Renal cortex interstitium (tissue), 11 donors: ENCODE measurements around the gene JADE3. TPM values are rescaled to one million over a fixed set of nuclear protein-coding genes. Genes with fewer than 3 reads are reported as not detected.
"Not testable (repeated sequence)": the region's sequence is repeated elsewhere in the genome, so short reads cannot be mapped to it uniquely, and the experiment has no call there.

ENCODE experiments used
- DNase-seq, 11 donors: peaks; one replicate each; pipeline ENCODE4 v3.0.0-alpha.2; 2013; ENCODE audit warnings: low read depth in 9 of 11, low spot score in 4 of 11; ENCODE audit errors: extremely low read depth in 1 of 11
- polyA plus RNA-seq, 3 donors: library from polyadenylated mRNA; unstranded; fragments of 120-200 nt; gene quantifications; one replicate each; pipeline ENCODE4 v1.2.1, GENCODE V29; 2013; ENCODE audit not compliant: insufficient read length in 3 of 3

JADE3 gene
- polyA plus RNA-seq, 3 donors = 23.9 to 28.1 (median 27.6) TPM

GRCh38 chrX:46917622-46918021 is 5.4 kb downstream of the JADE3 start:
- no peak for DNase-seq

DNA sequence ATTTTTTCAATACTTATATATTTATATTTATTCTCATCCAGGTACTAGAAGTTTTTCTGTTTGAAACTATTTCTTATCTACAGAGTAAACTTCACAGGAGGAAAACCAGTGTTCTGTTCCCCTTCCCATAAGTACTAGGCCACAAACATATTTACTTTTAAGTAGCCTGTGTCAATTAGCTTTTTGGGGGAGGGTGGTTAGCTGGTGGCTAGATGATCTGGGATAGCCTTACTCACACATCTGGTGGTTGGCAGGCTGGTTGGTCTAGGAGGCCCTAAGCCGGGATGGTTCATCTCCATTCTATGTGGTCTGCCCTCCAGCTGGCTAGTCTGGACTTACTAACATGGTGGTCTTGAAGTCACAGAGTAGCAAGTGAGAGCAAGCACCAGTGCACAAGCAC is 6.2 kb downstream of the JADE3 start:
- DNase-seq = no peak

DNA sequence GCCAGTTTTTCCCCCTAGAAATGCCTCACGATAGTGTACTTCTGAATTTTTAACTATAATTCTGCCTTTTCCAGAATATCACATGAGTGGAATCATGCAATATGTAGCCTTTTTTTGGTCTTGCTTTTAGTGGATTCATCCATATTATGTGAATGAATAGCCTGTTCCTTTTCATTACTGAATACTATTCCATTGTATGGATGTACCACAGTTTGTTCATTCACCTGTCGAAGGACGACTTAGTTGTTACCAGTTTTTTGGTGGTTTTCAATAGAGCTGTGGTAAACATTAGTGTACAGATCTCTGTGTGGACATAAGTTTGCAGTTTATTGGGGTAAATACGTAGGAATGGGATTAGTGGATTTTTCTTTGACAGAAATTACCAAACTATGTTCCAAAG is 8.0 kb downstream of the JADE3 start:
- DNase-seq = no peak

- no peak for DNase-seq
These were observed 10.4 kb downstream of the JADE3 start for GRCh38 chrX:46922611-46923010.

GRCh38 chrX:46927718-46928117 is 15.5 kb downstream of the JADE3 start:
- no peak for DNase-seq

GRCh38 chrX:46929439-46930261 is 17.4 kb downstream of the JADE3 start:
- no peak for DNase-seq

DNA sequence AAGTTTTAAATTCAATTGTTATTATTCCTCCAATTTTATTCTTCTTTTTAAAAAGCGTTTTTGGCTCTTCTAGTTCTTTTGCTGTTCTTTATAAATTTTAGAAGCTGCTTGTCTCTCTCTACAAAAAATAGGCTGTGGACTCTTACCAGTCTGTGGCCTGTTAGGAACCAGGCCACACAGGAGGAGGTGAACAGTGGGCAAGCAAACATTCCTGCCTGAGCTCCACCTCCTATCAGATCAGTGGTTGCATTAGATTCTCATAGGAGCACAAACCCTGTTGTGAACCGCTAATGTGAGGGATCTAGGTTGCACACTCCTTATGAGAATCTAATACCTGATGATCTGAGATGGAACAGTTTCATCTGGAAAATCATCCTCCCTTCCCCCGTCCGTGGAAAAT is 23.1 kb downstream of the JADE3 start:
- no peak for DNase-seq

DNA sequence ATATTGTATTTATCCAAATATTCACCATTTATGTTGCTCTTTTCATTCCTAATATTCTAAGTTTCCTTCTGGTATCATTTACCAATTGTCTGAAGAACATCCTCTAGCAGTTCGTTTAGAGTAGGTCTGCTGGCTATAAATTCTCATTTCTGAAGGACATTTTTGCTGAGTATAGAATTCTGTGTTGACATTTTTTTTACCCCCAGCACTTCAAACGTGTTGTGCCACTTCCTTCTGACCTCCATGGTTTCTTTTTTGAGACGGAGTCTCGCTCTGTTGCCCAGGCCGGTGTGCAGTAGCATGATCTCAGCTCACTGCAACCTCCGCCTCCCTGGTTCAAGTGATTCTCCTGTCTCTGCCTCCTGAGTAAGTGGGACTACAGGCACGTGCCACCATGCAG is 26.4 kb downstream of the JADE3 start:
- no peak for DNase-seq

DNA sequence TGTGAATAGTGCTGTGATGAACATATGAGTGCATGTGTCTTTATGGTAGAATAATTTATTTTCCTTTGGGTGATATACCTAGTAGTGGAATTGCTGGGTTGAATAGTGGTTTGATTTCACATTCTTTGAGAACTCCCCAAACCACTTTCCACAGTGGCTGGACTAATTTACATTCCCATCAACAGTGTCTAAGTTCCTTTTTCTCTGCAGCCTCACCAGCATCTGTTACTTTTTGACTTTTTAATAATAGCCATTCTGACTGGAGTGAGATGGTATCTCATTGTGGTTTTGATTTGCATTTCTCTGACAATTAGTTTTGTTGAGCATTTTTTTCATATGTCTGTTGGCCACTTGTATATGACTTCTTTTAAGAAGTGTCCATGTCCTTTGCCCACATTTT is 29.1 kb downstream of the JADE3 start:
- no peak for DNase-seq

DNA sequence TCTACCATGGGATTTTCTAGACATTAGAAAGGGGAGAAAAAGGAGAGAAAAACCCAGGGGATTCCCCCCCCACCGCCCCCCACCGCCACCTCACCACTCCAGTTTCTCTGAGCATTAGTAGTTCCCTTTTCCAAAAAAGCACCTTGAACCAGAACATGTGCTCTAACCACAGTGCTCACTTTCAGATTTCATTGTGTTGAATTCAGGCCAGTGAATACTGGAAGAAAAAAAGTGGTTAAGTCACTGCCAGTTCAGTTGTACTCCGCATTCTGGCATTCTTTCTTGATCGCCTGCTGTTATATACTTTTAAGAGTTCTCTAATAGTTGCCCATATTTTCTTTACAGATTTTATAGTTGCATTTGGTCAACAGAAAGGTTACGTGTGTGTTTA is 40.9 kb downstream of the JADE3 start:
- DNase-seq = no peak

DNA sequence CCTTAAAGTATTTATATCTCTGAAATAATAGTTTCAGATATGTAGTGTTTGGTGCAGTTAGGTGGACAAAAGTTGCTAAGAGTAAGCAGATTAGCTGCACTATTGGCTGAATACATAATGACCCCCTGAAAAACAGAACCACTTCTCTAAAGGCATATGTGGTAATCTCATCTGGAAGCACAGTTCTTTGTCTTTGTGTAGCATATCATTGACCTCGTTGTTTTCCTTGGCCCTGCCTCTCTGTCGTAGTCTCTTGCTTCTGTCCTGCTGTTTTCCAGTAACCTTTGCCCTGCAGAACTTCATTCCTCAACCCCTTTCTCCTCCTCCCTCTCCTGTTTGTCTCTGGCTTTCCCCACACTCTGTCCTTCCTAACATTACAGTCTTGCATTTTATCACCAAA is 41.4 kb downstream of the JADE3 start:
- peak in 1 of 11 donors; percentile 24 for DNase-seq

DNA sequence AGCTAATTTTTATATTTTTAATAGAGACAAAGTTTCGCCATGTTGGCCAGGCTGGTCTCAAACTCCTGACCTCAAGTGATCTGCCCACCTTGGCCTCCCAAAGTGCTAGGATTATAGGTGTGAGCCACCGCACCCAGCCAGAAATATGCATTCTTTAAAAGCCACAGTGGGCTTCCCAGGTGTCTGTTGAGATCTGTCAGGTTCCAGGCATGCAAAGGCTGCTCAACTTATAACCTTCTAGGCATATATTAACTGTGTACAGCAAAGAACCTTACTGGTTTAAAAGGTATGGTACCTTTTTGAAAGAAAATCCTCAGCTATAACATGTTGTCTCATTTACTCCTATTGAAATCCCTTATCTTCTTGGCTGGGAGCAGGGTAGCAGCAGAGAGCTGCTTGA is 42.5 kb downstream of the JADE3 start:
- no peak for DNase-seq

GRCh38 chrX:46956589-46956988 is 44.4 kb downstream of the JADE3 start:
- DNase-seq = not testable (repeated sequence)

DNA sequence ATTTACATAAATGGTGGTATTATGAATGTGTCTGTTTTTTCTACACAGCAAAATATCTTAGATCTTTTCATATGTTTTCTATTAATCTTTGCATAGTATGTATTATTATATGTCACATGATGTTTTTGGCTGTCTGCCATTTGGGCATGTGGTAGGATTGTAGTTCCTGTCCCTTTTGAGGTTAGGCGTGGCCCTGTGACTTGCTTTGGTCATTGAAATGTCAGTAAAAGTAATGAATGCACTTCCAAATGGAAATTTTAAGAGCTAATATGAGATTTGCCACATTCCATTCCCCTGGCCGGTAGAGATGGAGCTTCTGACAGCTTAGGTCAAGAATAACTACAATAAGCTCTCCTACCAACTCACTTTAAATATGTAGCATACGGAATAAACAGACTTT is 45.1 kb downstream of the JADE3 start:
- DNase-seq = no peak

GRCh38 chrX:46959101-46959500 is 46.9 kb downstream of the JADE3 start:
- no peak for DNase-seq

DNA sequence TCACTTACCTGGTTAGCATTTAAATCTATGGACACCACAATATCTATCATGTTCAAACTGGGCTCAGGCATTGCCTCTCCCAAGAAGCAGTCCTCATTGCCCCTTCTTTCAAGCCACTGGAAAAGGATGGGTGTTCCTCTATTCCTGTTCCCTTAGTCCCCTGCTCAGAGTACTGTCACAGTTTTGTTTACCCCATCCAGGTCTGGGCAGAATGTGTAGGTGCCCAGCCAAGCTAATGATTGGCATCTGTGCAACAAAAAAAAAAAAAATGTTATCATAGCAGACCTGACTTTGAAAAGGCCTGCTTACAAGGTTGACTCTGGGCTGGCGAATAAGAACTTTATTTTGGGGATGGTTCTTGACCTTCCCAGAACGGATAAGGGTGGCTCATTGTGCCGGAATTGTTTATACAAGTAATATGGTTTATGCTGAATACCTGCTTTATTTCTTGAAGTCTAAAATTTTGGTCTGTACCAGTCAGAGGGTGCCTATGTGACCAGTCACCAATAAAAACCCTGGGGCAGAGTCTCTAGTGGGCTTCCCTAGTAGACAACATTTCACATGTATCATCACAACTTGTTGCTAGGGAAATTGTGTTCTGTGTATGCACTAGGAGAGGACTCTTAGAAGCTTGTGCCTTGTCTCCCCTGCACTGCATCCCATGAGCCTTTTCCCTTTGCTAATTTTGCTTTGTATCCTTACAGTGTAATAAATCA is 47.9 kb downstream of the JADE3 start:
- DNase-seq = no peak

DNA sequence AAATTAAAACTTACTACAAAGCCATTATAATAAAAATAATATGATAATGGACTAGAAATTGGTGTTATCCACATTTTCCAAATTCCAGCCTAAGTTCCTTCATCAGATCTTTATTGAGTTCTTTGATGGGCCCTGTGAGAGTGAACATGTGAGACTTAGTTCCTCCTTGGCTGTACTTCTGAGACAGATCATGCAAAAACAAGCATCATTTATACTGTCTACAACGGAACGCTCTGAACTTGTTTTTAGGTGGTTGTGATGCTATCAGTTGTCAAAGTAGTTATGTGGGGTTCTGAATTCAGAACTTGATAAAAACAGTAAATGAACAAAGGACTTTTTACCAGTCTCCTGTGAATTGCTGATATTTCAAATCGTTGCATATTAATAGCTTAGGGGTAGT is 48.9 kb downstream of the JADE3 start:
- no peak for DNase-seq

DNA sequence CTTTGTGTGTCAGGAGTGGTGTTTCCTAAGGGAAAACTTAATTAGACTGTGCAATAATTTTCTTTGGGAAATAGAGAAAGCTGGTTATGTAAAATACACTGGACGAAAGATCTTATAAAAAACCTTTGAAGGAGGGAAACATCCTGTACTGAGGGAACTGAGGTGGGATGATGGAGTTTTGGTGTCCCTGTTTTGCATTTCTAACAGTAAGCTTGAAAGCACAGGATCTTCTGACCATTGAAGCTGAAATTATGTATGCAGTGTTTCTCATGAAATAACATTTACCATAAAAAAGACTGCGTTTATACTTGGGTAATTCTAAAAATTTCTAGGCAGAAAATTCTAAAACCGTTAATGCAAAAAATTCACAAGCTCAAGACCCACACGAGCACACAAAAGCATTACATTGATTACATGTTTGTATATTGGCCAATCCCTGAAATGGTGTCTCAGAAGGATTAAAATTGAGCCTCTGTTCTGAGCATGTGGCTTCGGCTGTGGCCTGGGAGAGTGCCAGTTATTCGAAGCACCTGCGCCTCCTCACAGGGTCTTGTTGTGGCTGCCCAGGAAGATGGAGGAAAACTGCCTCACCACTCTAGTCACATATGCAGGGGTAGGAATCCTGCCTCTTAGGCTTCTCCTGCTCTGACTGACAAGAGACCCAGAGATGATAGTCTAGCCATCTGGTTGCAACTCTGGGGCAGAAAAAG is 49.5 kb downstream of the JADE3 start:
- no peak for DNase-seq

GRCh38 chrX:46965125-46965758 is 53.0 kb downstream of the JADE3 start:
- DNase-seq = no peak

DNA sequence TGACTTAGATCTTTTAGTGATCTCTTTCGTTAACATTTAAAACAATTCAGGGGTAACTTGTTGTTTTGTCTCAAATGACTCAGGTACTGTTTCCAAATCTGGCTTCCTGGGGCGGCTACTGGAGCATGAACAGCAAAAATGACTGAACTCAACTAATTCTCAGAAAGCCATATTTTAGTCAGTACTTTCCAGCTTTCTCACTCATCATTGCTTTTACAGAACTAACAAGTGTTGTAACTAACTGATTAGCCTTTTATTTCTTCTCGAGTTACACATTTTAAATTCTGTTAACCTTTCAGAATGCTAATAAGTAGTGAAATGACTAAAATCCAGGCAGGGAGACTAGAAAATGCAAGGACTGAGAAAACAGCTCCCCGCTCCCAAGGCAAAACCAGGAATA is 55.3 kb downstream of the JADE3 start:
- DNase-seq = no peak
